Thyroid gland (tissue), 4 donors: Measurements from ENCODE around the gene IQGAP2. TPM values are rescaled to one million over a fixed set of nuclear protein-coding genes. Genes with fewer than 3 reads are reported as not detected.

Source experiments
- DNase-seq, 2 donors: peaks; one replicate each; pipeline ENCODE4 v3.0.0-alpha.2; 2019
- H3K27ac ChIP-seq, 3 donors: fragments of 200-600 bp; sonication (generic); 1 replicate in 2 of 3; 2 replicates in 1 of 3; pipeline ENCODE4 v1.5.1; 2016 to 2019; ENCODE audit warnings: mild to moderate bottlenecking in 1 of 3, moderate library complexity in 1 of 3
- H3K27me3 ChIP-seq: fragments of 200-600 bp; sonication (generic); one replicate; pipeline ENCODE4 v1.5.1; 2019
- H3K36me3 ChIP-seq, 2 donors: fragments of 200-600 bp; sonication (generic); one replicate each; pipeline ENCODE4 v1.5.1; 2016 to 2019
- H3K4me1 ChIP-seq, 2 donors: fragments of 200-600 bp; sonication (generic); one replicate each; pipeline ENCODE4 v1.5.1; 2017 to 2019
- H3K4me3 ChIP-seq, 3 donors: fragments of 200-600 bp; sonication (generic); replicated peaks in 1 of 3; 1 replicate in 2 of 3; 2 replicates in 1 of 3; pipeline ENCODE4 v1.5.1; 2016; ENCODE audit warnings: mild to moderate bottlenecking in 1 of 3
- H3K9me3 ChIP-seq: fragments of 200-600 bp; sonication (generic); one replicate; pipeline ENCODE4 v1.5.1; 2017
- CTCF ChIP-seq, 6 experiments: fragments of 200-600 bp in 3 of 6; fragments of 450-650 bp in 3 of 6; sonication (generic) in 3 of 6; IDR thresholded peaks; one replicate each; pipeline ENCODE4 v1.5.1; 2016 to 2019; ENCODE audit warnings: antibody characterized with exemption in 6 of 6, mild to moderate bottlenecking in 2 of 6, inconsistent platforms in 1 of 6, moderate library complexity in 1 of 6
- POLR2A ChIP-seq, 2 donors: fragments of 450-650 bp; IDR thresholded peaks; one replicate each; pipeline ENCODE4 v1.6.1; 2017; ENCODE audit warnings: antibody characterized with exemption in 2 of 2, mild to moderate bottlenecking in 2 of 2, moderate library complexity in 1 of 2
- WGBS, 2 donors: methylation state at CpG; one replicate each; pipeline ENCODE4 v1.1.5; 2017; 5-methylcytosine and 5-hydroxymethylcytosine counted together
- intact Hi-C: fragments of 100-400 bp; cut with DNase I; formaldehyde crosslinking; loops from one replicate; pipeline ENCODE4 v1.15.1; 2023
- total RNA-seq, 4 donors: library from RNA; depleted of rRNA; stranded (reverse); fragments of >200 nt; gene quantifications; one replicate each; pipeline ENCODE4 v1.2.3, GENCODE V29; 2016

The IQGAP2 gene
- total RNA-seq, 4 donors from 2014 or later, result 55.1 to 85.5 (median 64.0) TPM

GRCh38 chr5:76612942-76613341, 209.9 kb downstream of the IQGAP2 start:
- Histone ChIP-seq H3K4me3 (no peak overlapping the region), H3K27me3 (no peaks in the 10 kb centered on the region), H3K9me3 (no peaks in the 10 kb centered on the region), H3K27ac (no peak overlapping the region), H3K36me3 (peaks cover 0 to 5% of the 10 kb centered on the region in 2 donors), H3K4me1 (no peaks in the 10 kb centered on the region)
- TF ChIP-seq CTCF (IDR thresholded peaks at IDR 0.05) (no peak), POLR2A (IDR thresholded peaks at IDR 0.05) (no peak)
- DNase-seq, result no peak
- 71 to 83% methylated on average over 5 of the region's 5 CpGs for WGBS, 2 donors
- intact Hi-C loops, result no loop called here

GRCh38 chr5:76615759-76616158, 212.7 kb downstream of the IQGAP2 start:
- Histone ChIP-seq H3K36me3 (peaks cover 0 to 5% of the 10 kb centered on the region in 2 donors), H3K27me3 (no peaks in the 10 kb centered on the region), H3K27ac (no peak overlapping the region), H3K4me1 (no peaks in the 10 kb centered on the region), H3K4me3 (no peak overlapping the region), H3K9me3 (no peaks in the 10 kb centered on the region)
- 73 to 78% methylated on average over 2 of the region's 2 CpGs for WGBS, 2 donors
- TF ChIP-seq CTCF (IDR thresholded peaks at IDR 0.05) (no peak), POLR2A (IDR thresholded peaks at IDR 0.05) (no peak)
- DNase-seq, result no peak
- intact Hi-C loops, result no loop called here

GRCh38 chr5:76616206-76616605, 213.1 kb downstream of the IQGAP2 start:
- no peak overlapping the region for H3K4me3 ChIP-seq
- H3K27ac ChIP-seq, result no peak overlapping the region
- peaks cover 0 to 5% of the 10 kb centered on the region in 2 donors for H3K36me3 ChIP-seq
- no peaks in the 10 kb centered on the region for H3K4me1 ChIP-seq
- no peak for DNase-seq
- TF ChIP-seq POLR2A (IDR thresholded peaks at IDR 0.05), result no peak
- no peak for TF ChIP-seq CTCF (IDR thresholded peaks at IDR 0.05)
- 78% methylated on average over 2 of the region's 2 CpGs for WGBS, 2 donors
- intact Hi-C loops, result no loop called here
- H3K27me3 ChIP-seq, result no peaks in the 10 kb centered on the region
- H3K9me3 ChIP-seq, result no peaks in the 10 kb centered on the region

GRCh38 chr5:76617229-76617628, 214.1 kb downstream of the IQGAP2 start:
- no peak for TF ChIP-seq CTCF (IDR thresholded peaks at IDR 0.05)
- TF ChIP-seq POLR2A (IDR thresholded peaks at IDR 0.05), result no peak
- H3K27ac ChIP-seq, result no peak overlapping the region
- H3K4me1 ChIP-seq, result no peaks in the 10 kb centered on the region
- H3K4me3 ChIP-seq, result no peak overlapping the region
- H3K27me3 ChIP-seq, result no peaks in the 10 kb centered on the region
- H3K36me3 ChIP-seq, result no peaks in the 10 kb centered on the region
- DNase-seq, result no peak
- no peaks in the 10 kb centered on the region for H3K9me3 ChIP-seq
- intact Hi-C loops, result no loop called here
- 90 to 92% methylated on average over 4 of the region's 4 CpGs for WGBS, 2 donors

GRCh38 chr5:76617675-76618074, 214.6 kb downstream of the IQGAP2 start:
- no peaks in the 10 kb centered on the region for H3K4me1 ChIP-seq
- no peaks in the 10 kb centered on the region for H3K36me3 ChIP-seq
- no peaks in the 10 kb centered on the region for H3K9me3 ChIP-seq
- intact Hi-C loops, result no loop called here
- H3K27ac ChIP-seq, result no peak overlapping the region
- no peaks in the 10 kb centered on the region for H3K27me3 ChIP-seq
- H3K4me3 ChIP-seq, result no peak overlapping the region
- 94 to 97% methylated on average over 4 of the region's 4 CpGs for WGBS, 2 donors
- no peak for DNase-seq
- TF ChIP-seq POLR2A (IDR thresholded peaks at IDR 0.05), result no peak
- no peak for TF ChIP-seq CTCF (IDR thresholded peaks at IDR 0.05)
